SIG-M5 (cell line): ENCODE results near the gene CCBE1.

Experiments
- DNase-seq: peaks from one replicate; lab custom pipeline; 2025; lab: John Stamatoyannopoulos, UW

CCBE1 gene

DNA sequence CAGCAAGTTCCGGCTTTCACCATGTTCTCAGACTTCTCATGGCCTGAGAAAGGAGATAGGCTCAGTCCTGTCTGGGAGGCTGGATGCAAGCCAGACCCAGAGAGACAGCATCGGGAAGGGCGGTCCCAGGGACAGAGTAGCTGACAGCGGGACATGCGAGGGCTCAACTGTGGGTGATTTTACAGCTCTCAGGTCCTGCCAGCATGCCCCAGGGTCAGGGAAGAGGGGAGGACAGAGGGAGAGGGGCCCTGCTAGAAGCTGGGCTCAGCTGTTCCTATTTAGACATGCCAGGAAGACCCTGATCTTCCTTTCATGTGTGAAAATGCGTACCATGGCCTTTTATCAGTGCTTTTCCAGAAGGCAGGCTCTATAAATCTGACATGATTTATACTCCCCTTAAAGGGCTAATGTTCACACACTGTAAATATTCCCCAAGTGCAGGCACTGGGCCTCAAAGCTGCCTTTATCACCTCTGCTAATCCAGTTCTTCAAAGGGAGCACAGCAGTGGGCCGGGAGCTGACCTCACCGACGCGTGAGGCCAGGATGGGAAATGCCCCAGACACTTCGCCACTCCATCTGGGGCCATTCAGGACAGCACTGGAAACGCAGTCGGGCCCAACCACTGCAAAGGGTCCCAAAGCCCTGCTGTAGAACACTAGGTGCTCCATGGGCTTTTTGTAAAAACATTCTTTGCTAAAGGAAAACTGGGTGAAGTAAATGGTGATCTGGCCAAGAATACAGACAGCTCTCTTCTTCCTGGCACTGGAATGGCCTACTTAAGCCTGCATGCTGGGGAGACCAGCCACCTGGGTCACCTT, 242.1 kb downstream of the CCBE1 start:
- no peak for DNase-seq

DNA sequence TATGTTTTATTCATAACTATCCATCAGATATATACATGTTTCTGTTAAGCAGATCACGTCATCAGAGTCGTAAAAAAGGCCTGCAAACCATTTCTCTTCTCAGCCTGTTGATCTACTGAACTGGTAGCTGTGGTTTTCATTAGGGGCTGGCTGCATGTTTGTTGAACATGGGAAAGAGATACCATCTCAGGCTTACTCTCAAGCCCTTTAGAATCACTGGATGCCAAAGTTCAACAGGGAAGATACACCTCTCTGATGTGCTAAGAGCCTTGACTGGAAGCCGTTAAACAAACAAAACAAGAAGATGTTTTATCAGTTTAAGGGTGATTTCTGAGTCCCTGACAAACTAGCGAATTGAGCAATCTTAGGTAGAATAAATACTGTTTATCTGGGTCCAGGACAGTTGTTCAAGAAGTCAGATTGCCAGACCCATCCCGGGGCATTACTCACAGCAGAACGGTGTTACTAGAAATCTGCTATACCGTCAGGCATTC, 243.7 kb downstream of the CCBE1 start:
- DNase-seq = no peak

DNA sequence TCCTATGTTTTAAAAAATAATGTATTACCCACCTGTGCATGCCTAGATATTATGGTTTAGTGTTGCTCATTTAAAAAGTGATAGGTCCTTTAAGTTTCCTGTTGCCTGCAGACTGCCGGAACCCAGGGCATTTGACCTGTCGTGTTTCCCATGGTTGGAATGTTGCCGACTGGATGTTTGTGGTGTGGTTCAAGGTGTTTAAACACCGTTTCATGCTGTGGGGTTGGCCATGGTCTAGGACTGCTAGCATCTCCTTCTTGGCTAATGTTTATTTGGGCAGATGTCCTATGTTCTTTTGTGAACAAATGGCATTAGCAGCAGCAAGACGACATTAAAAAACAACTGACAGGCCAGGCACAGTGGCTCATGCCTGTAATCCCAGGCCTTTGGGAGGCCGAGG, 245.3 kb downstream of the CCBE1 start:
- DNase-seq = no peak

DNA sequence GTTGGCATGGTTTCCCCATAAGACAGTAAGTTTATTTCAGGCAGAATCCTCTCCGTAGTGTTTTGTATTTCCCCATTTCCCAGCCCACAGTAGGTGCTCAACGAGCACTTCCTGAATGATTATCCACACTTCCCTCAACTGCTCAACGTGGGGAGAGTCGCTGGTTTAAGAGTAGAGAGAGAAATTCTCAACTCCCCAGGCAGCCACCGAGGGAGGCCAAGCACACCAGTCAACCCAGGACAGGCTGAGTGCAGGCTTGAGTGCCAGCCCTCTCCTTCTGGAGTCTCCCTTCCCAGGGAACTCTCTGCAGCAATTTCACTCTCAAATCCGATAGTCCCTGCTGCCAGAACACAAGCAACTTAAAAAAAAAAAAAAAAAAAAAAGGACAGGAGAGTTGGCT, 246.2 kb downstream of the CCBE1 start:
- no peak for DNase-seq

DNA sequence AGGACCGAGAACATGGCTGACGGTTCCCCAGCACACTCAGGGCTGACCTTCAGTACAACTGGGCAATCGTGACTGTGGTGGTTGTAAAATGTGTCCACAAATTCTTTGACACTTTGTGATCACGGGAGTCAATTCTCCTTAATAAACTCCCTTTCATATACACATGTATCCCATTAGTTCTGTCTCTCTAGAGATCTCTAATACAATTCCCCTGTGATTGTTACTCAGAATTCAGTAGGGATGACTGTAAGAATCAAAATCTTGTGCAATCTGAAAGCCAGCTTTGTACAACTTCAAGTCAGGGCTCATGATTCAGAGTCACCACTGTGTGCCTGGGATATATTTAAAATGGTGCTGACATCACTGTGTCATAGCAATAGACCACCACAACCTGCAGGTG, 248.7 kb downstream of the CCBE1 start:
- DNase-seq = no peak

DNA sequence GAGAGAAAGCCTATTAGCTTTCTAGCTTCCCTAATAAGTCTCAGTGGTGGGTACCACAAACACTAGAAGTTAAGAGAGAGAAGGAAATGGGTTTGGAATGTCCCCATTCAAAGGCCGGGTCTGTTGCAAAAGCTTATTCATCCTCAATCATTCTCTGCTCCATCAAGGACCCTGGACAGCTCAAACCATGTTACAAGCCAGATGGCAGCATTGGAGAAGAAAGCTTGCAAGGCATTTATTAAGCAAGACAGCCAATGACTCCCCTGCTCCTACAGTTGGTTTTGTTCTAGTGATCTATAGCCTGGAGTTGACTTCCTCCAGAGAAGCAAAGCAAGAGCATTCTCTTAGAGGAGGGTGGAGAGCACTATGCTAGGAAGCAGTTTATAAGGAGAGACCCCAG, 251.2 kb downstream of the CCBE1 start:
- DNase-seq = no peak

DNA sequence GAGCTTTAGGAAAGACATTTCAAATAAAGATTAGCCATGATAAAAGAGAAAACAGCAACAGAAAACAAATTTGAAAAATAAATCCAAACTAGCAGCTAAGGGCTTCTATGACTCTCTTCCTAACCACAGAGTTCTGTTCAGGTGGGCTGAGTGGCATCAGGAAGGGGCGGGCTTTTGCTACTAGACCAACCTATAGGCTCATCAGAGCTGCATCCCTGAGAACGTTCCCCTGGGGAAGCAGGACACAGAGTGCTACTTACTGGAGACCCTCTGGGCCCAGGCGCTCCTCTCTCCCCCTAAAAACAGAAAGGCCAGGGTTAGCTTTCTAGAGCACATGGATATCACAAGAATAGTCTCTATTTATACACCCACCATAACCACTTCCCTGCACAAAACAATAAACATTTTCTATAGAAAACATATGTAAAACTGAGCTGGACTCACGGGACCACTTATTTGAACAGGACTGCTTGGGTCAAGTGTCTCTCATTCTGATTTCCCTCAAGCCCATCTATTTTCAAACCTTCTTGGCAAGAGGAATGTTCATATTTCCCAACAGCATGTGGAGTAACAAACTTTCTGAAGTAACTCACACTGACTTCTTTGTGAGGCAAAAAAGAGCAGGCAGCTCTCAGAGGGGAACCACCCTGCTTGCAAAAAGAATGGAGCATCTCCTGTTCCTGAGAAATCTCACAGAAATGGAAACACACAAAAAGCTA, 259.2 kb downstream of the CCBE1 start:
- no peak for DNase-seq

DNA sequence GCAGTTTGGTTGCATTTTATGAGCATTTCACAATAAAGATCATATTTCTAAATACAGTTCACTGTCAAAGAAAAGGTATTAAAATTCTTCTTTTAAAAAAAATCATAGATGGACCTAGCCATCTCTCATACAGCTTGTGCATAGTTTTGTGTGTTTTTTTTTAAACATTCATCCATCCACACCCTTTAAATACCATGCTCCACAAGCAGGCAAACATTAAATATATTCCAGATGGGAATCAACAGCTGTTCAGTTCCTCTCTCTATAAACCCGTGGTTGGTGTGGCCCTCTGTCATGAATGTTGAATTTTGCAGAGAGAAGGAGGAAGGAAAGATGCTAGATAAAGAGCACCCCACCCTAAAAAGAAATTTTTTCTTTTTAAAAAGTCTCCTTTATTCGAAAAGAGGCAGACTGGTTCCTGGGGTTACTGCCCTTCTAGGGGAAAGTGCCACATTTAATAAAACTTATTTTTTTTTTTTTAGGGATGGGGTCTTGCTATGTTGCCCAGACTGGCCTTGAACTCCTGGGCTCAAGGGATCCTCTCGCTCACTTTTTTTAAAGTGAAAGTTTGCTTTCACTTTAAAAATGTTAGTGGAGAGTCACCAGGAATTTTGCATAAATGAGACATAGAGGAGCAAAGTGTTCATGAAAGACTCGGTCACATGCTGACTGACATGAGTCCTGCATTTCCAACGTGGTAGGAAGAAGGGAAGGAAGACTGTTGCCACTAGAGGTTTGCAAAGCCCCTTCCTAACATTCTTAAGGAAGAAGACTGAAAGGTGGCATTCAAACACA, 264.2 kb downstream of the CCBE1 start:
- no peak for DNase-seq

DNA sequence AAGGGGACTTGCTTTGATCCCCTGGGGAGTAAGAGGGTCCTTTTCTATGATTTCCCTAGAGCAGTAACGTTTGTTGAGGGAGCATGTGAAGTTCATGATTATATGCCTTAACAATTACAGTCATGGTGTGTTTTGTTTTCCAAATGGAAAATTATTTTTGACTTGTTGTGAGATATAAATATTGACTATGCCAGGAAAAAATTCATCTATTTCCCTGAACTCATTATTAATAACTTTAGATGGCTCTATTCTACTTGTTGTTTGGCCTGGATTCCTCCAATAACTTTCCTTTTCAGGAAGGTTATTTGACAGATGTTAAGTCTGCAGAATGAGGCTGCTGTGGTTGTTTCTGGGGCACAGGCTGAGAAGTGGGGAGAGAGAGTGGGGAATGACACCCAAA, 266.1 kb downstream of the CCBE1 start:
- DNase-seq = no peak

DNA sequence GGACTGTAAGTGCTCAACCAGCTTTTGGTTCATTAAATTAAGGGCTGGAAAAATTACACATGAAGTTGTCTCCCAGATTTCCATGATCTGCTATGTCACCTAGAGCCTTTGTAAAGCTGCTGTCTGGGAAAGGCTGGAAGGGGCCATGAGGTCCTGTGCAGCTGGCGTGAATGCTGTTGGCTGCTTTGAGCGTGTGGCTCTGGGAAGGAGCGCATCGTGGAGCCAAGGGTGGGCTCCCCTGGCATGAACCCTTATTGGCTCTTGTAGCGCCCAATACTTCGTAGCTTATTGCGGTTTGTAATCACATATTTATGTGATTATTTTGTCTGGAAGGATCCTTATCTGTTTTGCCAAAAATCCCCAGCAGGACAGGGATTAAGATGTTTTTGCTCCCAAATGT, 267.6 kb downstream of the CCBE1 start:
- no peak for DNase-seq

DNA sequence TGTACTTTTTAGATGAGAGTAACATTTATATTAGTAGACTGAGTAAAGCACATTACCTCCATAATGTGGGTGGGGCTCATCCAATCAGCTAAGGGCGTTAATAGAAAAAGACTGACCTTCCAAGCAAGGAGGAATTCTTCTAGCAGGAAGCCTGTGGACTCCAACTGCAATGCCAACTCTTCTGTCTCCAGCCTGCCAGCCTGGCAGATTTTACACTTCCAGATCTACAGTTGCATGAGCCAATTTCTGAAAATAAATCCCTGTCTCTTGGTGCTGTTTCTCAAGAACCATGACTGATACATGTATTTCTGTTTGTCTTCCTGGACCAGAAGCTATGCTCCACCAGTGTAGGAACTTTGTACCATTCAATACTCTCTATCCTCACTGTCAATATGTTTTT, 269.2 kb downstream of the CCBE1 start:
- no peak for DNase-seq

DNA sequence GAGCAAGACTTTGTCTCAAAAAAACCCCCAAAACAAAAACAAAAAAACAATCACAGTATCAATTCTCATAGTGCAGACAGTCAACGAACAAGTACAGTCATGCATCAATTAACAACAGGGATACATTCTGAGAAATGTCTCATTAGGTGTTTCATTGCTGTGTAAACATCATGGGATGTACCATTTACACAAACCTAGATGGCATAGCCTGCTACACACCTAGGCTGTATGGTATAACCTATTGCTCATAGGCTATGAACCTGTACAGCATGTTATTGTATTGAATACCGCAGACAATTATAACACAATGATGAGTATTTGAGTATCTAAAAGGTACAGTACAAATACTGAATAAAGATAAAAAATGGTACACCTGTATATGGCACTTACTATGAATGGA, 270.4 kb downstream of the CCBE1 start:
- DNase-seq = no peak

DNA sequence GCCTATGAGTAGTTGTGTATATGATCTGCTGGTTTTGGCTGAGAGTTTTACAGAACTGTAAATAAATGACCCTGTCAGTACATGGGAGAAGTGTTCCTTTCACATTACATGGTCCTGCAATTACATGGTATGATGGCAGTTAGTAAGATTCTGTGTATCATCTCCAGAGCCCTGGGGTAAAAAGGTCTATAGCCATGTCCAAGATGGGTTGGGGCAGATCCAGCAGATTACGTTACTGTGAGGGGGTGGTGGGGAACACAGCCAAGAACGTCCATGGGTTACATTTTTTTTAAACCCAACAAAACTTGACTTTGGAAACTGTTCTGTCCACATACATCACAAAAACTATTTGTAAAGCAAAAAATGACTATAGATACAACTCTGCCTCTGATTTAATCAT, 274.0 kb downstream of the CCBE1 start:
- DNase-seq = no peak

DNA sequence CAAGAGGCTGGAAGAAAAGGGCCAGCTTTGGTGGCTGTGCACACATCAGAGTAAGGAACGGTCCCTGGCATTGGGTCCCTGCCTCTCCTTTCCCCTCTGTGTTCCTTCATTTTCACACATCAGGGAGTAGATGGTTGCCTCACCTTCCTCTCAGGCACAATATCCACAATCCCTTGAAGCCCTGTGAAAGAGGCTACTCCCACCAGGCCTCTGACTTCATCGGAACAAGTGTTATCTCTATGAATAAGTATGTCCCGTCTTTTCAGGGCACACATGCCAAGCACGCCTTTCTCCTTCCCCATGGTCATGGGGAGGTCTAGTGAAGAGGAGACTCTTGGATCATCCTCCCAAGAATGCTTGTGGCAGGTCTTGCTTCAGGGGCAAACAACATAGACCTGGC, 277.0 kb downstream of the CCBE1 start:
- no peak for DNase-seq

DNA sequence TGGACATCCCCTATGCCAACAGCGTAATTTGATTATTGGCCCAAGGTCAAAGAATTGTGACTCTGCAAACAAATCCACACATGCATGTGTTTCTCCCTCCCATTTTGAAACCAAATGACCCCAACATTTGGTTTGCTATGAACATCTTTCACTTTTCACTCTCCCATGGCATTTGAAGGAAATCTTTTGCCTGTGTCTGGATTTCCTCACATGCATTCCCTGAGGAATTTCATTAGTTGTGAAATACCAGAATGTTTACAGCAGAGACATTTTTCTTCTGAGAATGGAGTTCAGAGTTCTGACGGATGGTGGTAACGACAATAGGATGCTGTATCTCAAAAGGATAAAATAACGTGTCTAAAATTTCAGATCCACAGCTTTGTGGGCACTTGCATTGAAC, 277.8 kb downstream of the CCBE1 start:
- DNase-seq = no peak

DNA sequence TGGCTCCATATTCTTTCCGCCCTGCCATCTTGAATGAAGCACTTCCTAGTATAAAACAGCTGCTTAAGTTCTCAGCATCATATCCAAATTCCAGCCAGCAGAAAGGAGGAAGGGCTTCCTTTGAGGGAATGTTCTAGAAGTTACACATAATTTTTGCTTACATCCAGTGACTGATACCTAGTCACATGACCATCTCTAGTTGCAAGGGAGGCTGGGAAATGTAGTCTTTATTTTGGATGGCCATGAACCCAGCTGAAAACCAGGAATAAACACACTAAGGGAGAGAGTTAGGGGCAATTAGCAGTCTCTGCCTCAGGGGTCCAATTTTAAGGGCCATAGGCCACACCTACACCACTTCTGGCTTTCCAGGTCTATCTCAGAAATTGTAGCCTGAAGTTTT, 280.4 kb downstream of the CCBE1 start:
- no peak for DNase-seq

DNA sequence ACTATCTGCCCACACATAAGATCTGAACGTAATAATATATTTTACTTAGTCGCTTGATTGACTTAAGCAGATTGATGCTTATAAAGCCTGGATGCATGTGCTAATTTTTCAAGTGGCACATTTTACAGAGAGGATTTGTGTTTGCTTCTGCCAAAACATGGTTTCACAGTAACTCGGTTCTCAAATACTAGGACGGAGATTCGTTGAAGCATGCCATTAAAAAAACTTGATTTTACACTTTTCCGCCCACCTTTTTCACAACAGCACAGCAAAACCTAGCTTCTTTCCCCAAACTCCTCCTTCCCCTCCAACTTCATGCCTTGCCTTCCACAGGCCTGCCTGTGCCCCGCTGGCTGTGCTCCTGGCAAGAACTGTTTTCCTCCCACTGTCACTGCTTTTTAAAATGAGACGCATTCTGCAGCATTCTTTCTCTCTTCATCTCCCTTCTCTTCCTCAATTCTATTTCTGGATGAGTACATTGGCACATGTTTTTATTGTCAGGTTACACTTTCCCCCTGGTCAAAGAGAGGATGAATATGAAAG, 283.0 kb downstream of the CCBE1 start:
- no peak for DNase-seq

DNA sequence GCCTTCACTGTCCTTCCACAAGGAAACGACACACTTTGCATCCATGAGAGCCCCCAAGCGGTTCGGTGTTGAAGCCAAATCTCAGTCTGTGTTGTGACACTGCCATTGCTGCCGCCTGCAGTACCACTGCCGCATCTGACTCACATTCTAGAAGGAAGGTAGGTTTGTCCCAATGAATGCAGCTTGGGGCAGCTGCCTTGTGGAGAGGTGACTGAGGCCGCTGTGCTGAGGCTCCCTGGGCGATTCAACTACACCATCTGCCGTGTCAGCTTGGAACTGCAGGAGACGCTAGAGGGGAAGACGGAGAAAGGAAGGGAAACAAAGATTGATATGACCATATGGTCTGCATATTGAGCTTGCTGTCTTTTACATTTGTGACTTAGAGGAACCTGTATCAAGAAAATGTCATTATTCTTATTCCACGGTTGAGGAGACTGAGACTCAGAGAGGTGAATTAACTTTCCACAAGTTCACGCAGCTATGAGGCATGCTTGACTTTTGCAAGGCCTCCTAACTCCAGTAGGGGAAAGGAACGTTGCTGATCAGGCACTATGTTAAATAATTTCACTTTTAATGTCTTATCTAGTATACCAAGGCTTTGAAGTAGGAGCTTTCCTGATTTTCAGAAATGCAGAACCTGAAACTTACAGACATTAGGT, 294.7 kb downstream of the CCBE1 start:
- peak; percentile 15 for DNase-seq

DNA sequence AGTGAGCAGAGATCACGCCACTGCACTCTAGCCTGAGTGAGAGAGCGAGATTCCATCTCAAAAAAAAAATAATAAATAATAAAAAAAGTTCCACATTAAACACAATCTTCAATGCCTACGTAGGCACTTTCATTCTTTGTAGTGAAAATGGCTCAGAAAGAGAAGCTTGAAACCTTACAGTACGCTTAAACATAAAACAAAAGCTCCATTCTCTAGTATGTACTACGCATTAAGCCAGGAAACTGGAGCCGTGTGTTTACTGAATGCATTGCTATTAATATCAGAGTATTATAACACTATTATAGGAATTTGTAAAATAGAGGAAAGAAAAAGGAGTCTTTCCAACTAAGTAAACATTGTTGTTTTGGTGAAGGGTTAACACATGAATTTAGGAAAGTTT, 296.8 kb downstream of the CCBE1 start:
- DNase-seq = no peak

DNA sequence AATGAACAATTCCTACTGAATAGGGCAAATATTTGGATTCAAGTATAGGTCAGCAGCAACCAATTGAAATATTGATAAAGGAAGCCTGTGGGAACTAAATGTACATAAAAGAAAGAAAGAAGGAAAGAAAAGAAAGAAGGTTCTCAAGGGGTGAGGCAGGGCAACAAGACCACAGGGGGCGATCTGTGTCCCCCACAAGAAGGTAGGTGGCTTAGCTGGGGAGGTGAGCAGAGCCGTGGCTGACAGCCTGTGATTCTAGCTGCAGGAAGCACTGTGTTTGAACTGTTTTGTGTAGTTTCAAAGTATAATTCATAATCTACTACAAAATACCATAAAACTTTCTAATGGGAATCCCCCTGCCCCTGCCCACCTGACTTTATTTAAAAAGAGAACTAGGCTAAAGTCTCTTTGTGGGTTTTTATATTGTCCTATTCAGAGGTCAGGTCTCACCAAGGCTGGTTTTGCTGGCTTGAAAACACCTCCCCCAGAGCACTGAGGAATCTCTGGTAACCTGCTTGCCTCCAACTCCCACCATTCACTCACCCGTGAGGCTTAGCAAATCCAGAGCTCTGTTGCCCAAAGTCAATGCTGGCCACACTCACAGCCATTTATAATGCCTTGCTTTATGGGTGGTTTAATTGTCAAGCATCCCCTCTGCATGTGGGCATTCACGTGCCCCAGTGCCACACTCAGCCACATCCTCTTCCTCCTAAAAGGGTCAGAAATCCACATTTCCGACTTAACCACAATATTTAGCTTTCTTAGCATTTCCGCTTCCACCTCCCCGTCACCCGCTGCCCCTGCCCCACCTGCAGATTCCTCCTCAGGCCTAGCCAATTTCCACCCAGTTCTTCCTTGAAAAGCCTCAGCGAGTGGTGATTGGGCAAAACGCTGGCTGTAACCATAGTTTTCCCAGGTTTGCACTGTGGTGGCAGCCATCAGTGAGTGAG, 301.7 kb downstream of the CCBE1 start:
- no peak for DNase-seq

DNA sequence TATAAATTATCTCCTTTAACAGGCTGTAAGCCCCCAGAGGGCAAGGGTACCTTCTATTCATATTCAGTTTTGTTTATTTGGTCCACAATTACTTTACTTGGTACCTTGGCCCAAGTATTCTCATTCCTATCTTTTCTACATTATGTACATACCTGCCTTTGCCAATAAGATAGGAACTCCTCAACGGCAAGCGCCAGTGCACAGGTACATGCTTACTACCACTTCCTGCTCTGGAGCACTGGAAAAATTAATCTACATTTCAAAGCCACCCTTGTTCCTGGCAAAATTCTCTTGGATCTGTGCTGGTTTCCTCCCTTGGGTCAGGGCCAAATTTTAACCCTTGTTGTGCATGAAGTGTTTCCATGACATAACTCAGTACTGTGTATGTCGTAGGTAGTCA, 303.8 kb downstream of the CCBE1 start:
- DNase-seq = no peak
